ENCODE results near the gene YIPF5. TPM values are rescaled to one million over a fixed set of nuclear protein-coding genes. Genes with fewer than 3 reads are reported as not detected.

YIPF5 gene
- total RNA-seq: 10 to 100 TPM; 19.8 to 26.0 (median 24.6) TPM
- 36.4 TPM for total RNA-seq (2013)

GRCh38 chr5:144170276-144171024 is at the start of gene YIPF5, which contains the start of gene KCTD16:
YIPF5 (minus strand) TSS chr5:144170659; CDS start chr5:144169955, 704 bp downstream.
KCTD16 (plus strand) TSS chr5:144170873.
- no peaks in the 10 kb centered on the region for H3K9me3 ChIP-seq (ENCODE audit: control insufficient read depth, insufficient read depth, low read length)
- peaks cover 26% of the 10 kb centered on the region for H3K36me3 ChIP-seq (ENCODE audit: control insufficient read depth, insufficient read depth, low read length)
- Mint-ChIP-seq H3K27ac (peak within 1 kb of the TSS; percentile 91 to 97), H3K9me3 (no peaks in the 10 kb centered on the region), H3K4me3 (peak within 1 kb of the TSS; percentile 94), H3K27me3 (ENCODE audit: low read depth in 2 of 2) (peaks cover 12 to 18% of the 10 kb centered on the region in 2 donors), H3K36me3 (no peaks in the 10 kb centered on the region), H3K4me1 (peaks cover 30 to 41% of the 10 kb centered on the region in 2 donors)
- H3K27me3 ChIP-seq (ENCODE audit: control insufficient read depth, insufficient read depth, low read length): no peaks in the 10 kb centered on the region
- H3K4me1 ChIP-seq (ENCODE audit: control insufficient read depth, insufficient read depth, low read length): peaks cover 4% of the 10 kb centered on the region
- H3K27ac ChIP-seq (ENCODE audit: low read length): peak within 1 kb of the TSS; percentile 87
- peak within 1 kb of the TSS; percentile 84 for H3K4me3 ChIP-seq (ENCODE audit: low read length)
- TF ChIP-seq CTCF (IDR thresholded peaks at IDR 0.05): no peak
- intact Hi-C loops (cut with micrococcal nuclease): loop anchor here (1.0 kb wide), 1 partner anchor 22 kb away; no protein-coding TSS in a partner anchor
- ATAC-seq (peak; percentile 92 to 96 (median 93)), DNase-seq (peak; percentile 89 to 99)
- WGBS (ENCODE audit: insufficient coverage): 0% methylated on average over 36 of the region's 39 CpGs

GRCh38 chr5:144219869-144220268 is 49.4 kb upstream of the YIPF5 start:
- ATAC-seq: no peak

GRCh38 chr5:144210655-144211054 is 40.2 kb upstream of the YIPF5 start:
- WGBS (ENCODE audit: insufficient coverage): 75% methylated on average over 1 of the region's 1 CpG
- no peak overlapping the region for H3K27ac Mint-ChIP-seq
- no peak for DNase-seq
- peaks cover 26 to 56% of the 10 kb centered on the region in 2 donors for H3K27me3 Mint-ChIP-seq (ENCODE audit: low read depth in 2 of 2)
- H3K4me3 Mint-ChIP-seq: no peak overlapping the region
- H3K36me3 ChIP-seq (ENCODE audit: control insufficient read depth, insufficient read depth, low read length): no peaks in the 10 kb centered on the region
- H3K27me3 ChIP-seq (ENCODE audit: control insufficient read depth, insufficient read depth, low read length): peaks cover 17% of the 10 kb centered on the region
- no peak overlapping the region for H3K27ac ChIP-seq (ENCODE audit: low read length)
- no peaks in the 10 kb centered on the region for H3K4me1 ChIP-seq (ENCODE audit: control insufficient read depth, insufficient read depth, low read length)
- TF ChIP-seq CTCF (IDR thresholded peaks at IDR 0.05): no peak
- no peak for ATAC-seq
- no peaks in the 10 kb centered on the region for H3K9me3 Mint-ChIP-seq
- intact Hi-C loops (cut with micrococcal nuclease): no loop called here
- no peak overlapping the region for H3K4me3 ChIP-seq (ENCODE audit: low read length)
- no peaks in the 10 kb centered on the region for H3K9me3 ChIP-seq (ENCODE audit: control insufficient read depth, insufficient read depth, low read length)
- no peaks in the 10 kb centered on the region for H3K36me3 Mint-ChIP-seq
- H3K4me1 Mint-ChIP-seq: no peaks in the 10 kb centered on the region

More at GRCh38 chr5:144219869-144220268, 49.4 kb upstream of the YIPF5 start:
- no peaks in the 10 kb centered on the region for H3K9me3 Mint-ChIP-seq
- H3K27me3 Mint-ChIP-seq (ENCODE audit: low read depth in 2 of 2): peaks cover 0 to 6% of the 10 kb centered on the region in 2 donors
- intact Hi-C loops (cut with micrococcal nuclease): no loop called here
- H3K4me3 Mint-ChIP-seq: no peak overlapping the region
- H3K36me3 Mint-ChIP-seq: no peaks in the 10 kb centered on the region
- Histone ChIP-seq H3K4me3 (ENCODE audit: low read length) (no peak overlapping the region), H3K36me3 (ENCODE audit: control insufficient read depth, insufficient read depth, low read length) (no peaks in the 10 kb centered on the region), H3K27ac (ENCODE audit: low read length) (no peak overlapping the region), H3K4me1 (ENCODE audit: control insufficient read depth, insufficient read depth, low read length) (no peaks in the 10 kb centered on the region), H3K27me3 (ENCODE audit: control insufficient read depth, insufficient read depth, low read length) (peaks cover 2% of the 10 kb centered on the region), H3K9me3 (ENCODE audit: control insufficient read depth, insufficient read depth, low read length) (no peaks in the 10 kb centered on the region)
- DNase-seq: no peak
- no peak for TF ChIP-seq CTCF (IDR thresholded peaks at IDR 0.05)
- WGBS (ENCODE audit: insufficient coverage): 76% methylated on average over 3 of the region's 3 CpGs
- no peak overlapping the region for H3K27ac Mint-ChIP-seq
- no peaks in the 10 kb centered on the region for H3K4me1 Mint-ChIP-seq
